Measurements from ENCODE around the gene B4GALT5.

The B4GALT5 gene

DNA sequence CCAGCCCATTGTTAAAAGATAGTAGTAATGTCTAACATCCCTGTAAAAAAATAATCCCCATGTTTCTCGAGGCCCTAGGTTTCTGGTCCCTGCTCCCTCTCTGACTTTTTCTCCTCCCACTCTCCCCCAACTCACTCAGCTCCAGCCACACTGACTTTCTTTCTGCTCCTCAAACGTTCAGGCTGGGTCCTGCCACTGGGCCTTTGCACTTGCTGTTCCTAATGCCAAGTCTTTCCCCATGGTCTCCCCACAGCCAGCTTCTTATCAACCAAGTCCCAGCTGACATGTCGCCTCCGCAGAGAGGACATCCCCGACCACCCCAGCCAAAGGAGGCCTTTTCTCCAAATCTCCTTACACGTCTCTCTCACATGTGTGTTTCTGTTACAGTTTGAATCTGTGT is 123.9 kb downstream of the B4GALT5 start:
- no peak for TF ChIP-seq Cebpa-rat (IDR thresholded peaks at IDR 0.05)
- no peak overlapping the region for H3K4me3 ChIP-seq
- no peaks in the 10 kb centered on the region; a peak in 1 of 22 replicates for H3K36me3 ChIP-seq
- peaks cover 35 to 100% (median 85%) of the 10 kb centered on the region in 10 experiments for H3K4me1 ChIP-seq
- no peaks in the 10 kb centered on the region for H4K20me1 ChIP-seq
- H3K9ac ChIP-seq, result peak overlapping the region in 8 of 11 experiments; percentile 22 to 65 (median 50); a peak in 11 of 22 replicates
- H3K9me3 ChIP-seq (replicated peaks in 1 of 11), result peaks cover 0 to 9% (median 0%) of the 10 kb centered on the region in 11 experiments; a peak in 5 of 22 replicates
- H3K4me2 ChIP-seq, result peak overlapping the region; percentile 1 to 80 (median 41); a peak in 19 of 22 replicates
- H3K27ac ChIP-seq, result peak overlapping the region in 9 of 11 experiments; percentile 54 to 97 (median 90); a peak in 18 of 22 replicates
- no peaks in the 10 kb centered on the region for H3K27me3 ChIP-seq

- peak overlapping the region in 7 of 11 experiments; percentile 3 to 97 (median 88); a peak in 8 of 22 replicates for H3K27ac ChIP-seq
These were observed 126.5 kb downstream of the B4GALT5 start for GRCh38 chr20:49587111-49587570.

GRCh38 chr20:49585585-49586245 is 128.0 kb downstream of the B4GALT5 start:
- H3K36me3 ChIP-seq, result no peaks in the 10 kb centered on the region; a peak in 1 of 22 replicates
- H3K4me2 ChIP-seq, result peak overlapping the region; percentile 32 to 85 (median 71); a peak in 17 of 22 replicates
- peaks cover 5 to 19% (median 10%) of the 10 kb centered on the region in 11 experiments; a peak in 20 of 22 replicates for H3K9me3 ChIP-seq (replicated peaks in 1 of 11)
- H4K20me1 ChIP-seq, result no peaks in the 10 kb centered on the region
- no peaks in the 10 kb centered on the region for H3K27me3 ChIP-seq
- no peak overlapping the region for H3K4me3 ChIP-seq
- peaks cover 40 to 100% (median 66%) of the 10 kb centered on the region in 10 experiments for H3K4me1 ChIP-seq
- no peak for TF ChIP-seq Cebpa-rat (IDR thresholded peaks at IDR 0.05)
- peak overlapping the region in 8 of 11 experiments; percentile 46 to 77 (median 64); a peak in 10 of 22 replicates for H3K9ac ChIP-seq
- H3K27ac ChIP-seq, result peak overlapping the region in 9 of 11 experiments; percentile 72 to 97 (median 84); a peak in 17 of 22 replicates

More at GRCh38 chr20:49587111-49587570, 126.5 kb downstream of the B4GALT5 start:
- H3K4me1 ChIP-seq, result peaks cover 35 to 99% (median 78%) of the 10 kb centered on the region in 10 experiments
- H3K4me3 ChIP-seq, result no peak overlapping the region
- H3K4me2 ChIP-seq, result peak overlapping the region in 3 of 11 experiments; percentile 18 to 85 (median 75); a peak in 3 of 22 replicates
- H3K9ac ChIP-seq, result peak overlapping the region in 1 of 11 experiments; percentile 9; a peak in 2 of 22 replicates
- peaks cover 4 to 18% (median 7%) of the 10 kb centered on the region in 11 experiments; a peak in 20 of 22 replicates for H3K9me3 ChIP-seq (replicated peaks in 1 of 11)
- H4K20me1 ChIP-seq, result no peaks in the 10 kb centered on the region
- no peaks in the 10 kb centered on the region for H3K27me3 ChIP-seq
- H3K36me3 ChIP-seq, result no peaks in the 10 kb centered on the region; a peak in 1 of 22 replicates
- no peak for TF ChIP-seq Cebpa-rat (IDR thresholded peaks at IDR 0.05)

- peak overlapping the region; percentile 32 to 85 (median 71); a peak in 21 of 22 replicates for H3K4me2 ChIP-seq
- peak overlapping the region in 9 of 11 experiments; percentile 46 to 77 (median 63); a peak in 15 of 22 replicates for H3K9ac ChIP-seq
- H3K27me3 ChIP-seq, result no peaks in the 10 kb centered on the region
- H3K27ac ChIP-seq, result peak overlapping the region in 9 of 11 experiments; percentile 72 to 97 (median 84); a peak in 18 of 22 replicates
- TF ChIP-seq Cebpa-rat (IDR thresholded peaks at IDR 0.05), result peak in 9 of 11 experiments; percentile 42 to 94 (median 80); a peak in 15 of 22 replicates
- H3K36me3 ChIP-seq, result no peaks in the 10 kb centered on the region; a peak in 1 of 22 replicates
- peaks cover 41 to 100% (median 69%) of the 10 kb centered on the region in 10 experiments for H3K4me1 ChIP-seq
- peaks cover 5 to 13% (median 10%) of the 10 kb centered on the region in 11 experiments; a peak in 20 of 22 replicates for H3K9me3 ChIP-seq (replicated peaks in 1 of 11)
- H3K4me3 ChIP-seq, result no peak overlapping the region
- no peaks in the 10 kb centered on the region for H4K20me1 ChIP-seq
These were observed 129.0 kb downstream of the B4GALT5 start for GRCh38 chr20:49584418-49585382.

DNA sequence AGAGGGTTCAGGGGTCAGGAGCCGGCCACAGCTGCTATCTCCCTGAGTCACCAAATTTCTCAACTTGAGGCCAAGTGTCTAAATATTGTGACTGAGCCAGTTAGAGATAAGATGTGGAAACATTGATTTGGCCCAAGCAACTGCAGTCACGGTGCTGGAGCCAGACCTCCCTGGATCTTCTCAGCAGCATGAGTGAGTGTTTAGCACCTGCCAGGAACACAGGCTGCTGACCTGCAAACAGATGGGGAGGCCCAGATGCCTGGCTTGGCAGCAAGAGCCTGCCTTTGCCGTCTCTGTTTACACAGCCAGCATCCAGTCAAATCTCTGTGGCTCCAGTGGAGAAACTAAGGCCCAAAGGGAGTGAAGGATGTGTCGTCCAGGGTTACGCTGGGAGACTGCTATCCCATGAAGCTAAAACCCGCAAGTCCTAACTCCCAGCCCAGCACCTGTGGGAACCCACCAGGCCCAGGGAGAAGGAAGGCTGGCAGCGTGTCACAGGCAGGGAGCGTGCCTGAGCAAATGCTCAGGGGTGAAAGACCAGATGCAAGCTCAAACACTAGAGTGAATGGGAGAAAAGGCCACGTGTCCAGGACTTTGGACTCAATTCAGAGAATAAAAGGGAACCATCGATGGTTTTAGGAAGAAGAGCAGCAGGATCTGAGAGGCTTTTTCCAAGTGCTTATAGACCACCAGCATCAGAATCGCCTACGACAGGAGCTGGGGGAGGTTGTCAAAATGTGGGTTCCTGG is 129.8 kb downstream of the B4GALT5 start:
- H3K4me2 ChIP-seq, result peak overlapping the region; percentile 32 to 85 (median 71); a peak in 20 of 22 replicates
- H3K36me3 ChIP-seq, result no peaks in the 10 kb centered on the region
- H3K4me3 ChIP-seq, result no peak overlapping the region
- H3K4me1 ChIP-seq, result peaks cover 41 to 100% (median 72%) of the 10 kb centered on the region in 10 experiments
- H3K9ac ChIP-seq, result peak overlapping the region in 9 of 11 experiments; percentile 46 to 77 (median 63); a peak in 15 of 22 replicates
- H3K27ac ChIP-seq, result peak overlapping the region in 9 of 11 experiments; percentile 72 to 97 (median 84); a peak in 18 of 22 replicates
- no peaks in the 10 kb centered on the region for H3K27me3 ChIP-seq
- H3K9me3 ChIP-seq (replicated peaks in 1 of 11), result peaks cover 5 to 13% (median 9%) of the 10 kb centered on the region in 11 experiments; a peak in 20 of 22 replicates
- peak in 8 of 11 experiments; percentile 20 to 77 (median 56); a peak in 7 of 22 replicates for TF ChIP-seq Cebpa-rat (IDR thresholded peaks at IDR 0.05)
- H4K20me1 ChIP-seq, result no peaks in the 10 kb centered on the region

- no peak for TF ChIP-seq Cebpa-rat (IDR thresholded peaks at IDR 0.05)
- H4K20me1 ChIP-seq, result no peaks in the 10 kb centered on the region
- peak overlapping the region in 9 of 11 experiments; percentile 48 to 85 (median 75); a peak in 15 of 22 replicates for H3K4me2 ChIP-seq
- no peaks in the 10 kb centered on the region for H3K36me3 ChIP-seq
- no peaks in the 10 kb centered on the region for H3K27me3 ChIP-seq
- no peak overlapping the region for H3K4me3 ChIP-seq
- peaks cover 41 to 100% (median 73%) of the 10 kb centered on the region in 10 experiments for H3K4me1 ChIP-seq
- peak overlapping the region in 5 of 11 experiments; percentile 45 to 77 (median 66); a peak in 7 of 22 replicates for H3K9ac ChIP-seq
- H3K9me3 ChIP-seq (replicated peaks in 1 of 11), result peaks cover 5 to 13% (median 9%) of the 10 kb centered on the region in 11 experiments; a peak in 20 of 22 replicates
- peak overlapping the region in 9 of 11 experiments; percentile 72 to 97 (median 84); a peak in 16 of 22 replicates for H3K27ac ChIP-seq
These were observed 130.4 kb downstream of the B4GALT5 start for GRCh38 chr20:49583343-49583668.
